ENCODE results near the gene HOXD8. TPM values are rescaled to one million over a fixed set of nuclear protein-coding genes. Genes with fewer than 3 reads are reported as not detected.
A peak's percentile ranks its signal among the peaks of the same experiment; 100 is the strongest.

The HOXD8 gene
- total RNA-seq, 1 experiment from 2014 or later, result 1.9 TPM

- no peak overlapping the region for H3K27ac ChIP-seq (ENCODE audit: low read length)
- peaks cover 19% of the 10 kb centered on the region for H3K27me3 ChIP-seq (ENCODE audit: low read length)
- DNase-seq, result no peak
- H3K9me2 ChIP-seq (replicated peaks; ENCODE audit: low read length), result no peaks in the 10 kb centered on the region
- intact Hi-C loops (cut with micrococcal nuclease), result no loop called here
- no peak for ATAC-seq
- H3K79me2 ChIP-seq (ENCODE audit: low read length), result no peaks in the 10 kb centered on the region
- H3K4me2 ChIP-seq (ENCODE audit: low read length), result no peak overlapping the region
- no peak overlapping the region for H2AFZ ChIP-seq (ENCODE audit: low read length)
- no peak overlapping the region for H3K4me3 ChIP-seq (ENCODE audit: low read length)
- TF ChIP-seq EZH2phosphoT487 (IDR thresholded peaks at IDR 0.05; ENCODE audit: borderline replicate concordance, low read length), result no peak
- TF ChIP-seq, protein P1, sequence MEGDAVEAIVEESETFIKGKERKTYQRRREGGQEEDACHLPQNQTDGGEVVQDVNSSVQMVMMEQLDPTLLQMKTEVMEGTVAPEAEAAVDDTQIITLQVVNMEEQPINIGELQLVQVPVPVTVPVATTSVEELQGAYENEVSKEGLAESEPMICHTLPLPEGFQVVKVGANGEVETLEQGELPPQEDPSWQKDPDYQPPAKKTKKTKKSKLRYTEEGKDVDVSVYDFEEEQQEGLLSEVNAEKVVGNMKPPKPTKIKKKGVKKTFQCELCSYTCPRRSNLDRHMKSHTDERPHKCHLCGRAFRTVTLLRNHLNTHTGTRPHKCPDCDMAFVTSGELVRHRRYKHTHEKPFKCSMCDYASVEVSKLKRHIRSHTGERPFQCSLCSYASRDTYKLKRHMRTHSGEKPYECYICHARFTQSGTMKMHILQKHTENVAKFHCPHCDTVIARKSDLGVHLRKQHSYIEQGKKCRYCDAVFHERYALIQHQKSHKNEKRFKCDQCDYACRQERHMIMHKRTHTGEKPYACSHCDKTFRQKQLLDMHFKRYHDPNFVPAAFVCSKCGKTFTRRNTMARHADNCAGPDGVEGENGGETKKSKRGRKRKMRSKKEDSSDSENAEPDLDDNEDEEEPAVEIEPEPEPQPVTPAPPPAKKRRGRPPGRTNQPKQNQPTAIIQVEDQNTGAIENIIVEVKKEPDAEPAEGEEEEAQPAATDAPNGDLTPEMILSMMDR (conservative IDR thresholded peaks at IDR 0.05; ENCODE audit: low read depth, low read length), result no peak
- TF ChIP-seq EZH2 (IDR thresholded peaks at IDR 0.05; ENCODE audit: low read length, unreplicated experiment), result no peak
- POLR2A ChIA-PET (ENCODE audit: unreplicated experiment), result no interaction called here
- H3F3A ChIP-seq (ENCODE audit: low read length, unreplicated experiment), result no peaks in the 10 kb centered on the region
- no peaks in the 10 kb centered on the region for H3K9me3 ChIP-seq (ENCODE audit: low read length)
- no peaks in the 10 kb centered on the region for H4K20me1 ChIP-seq (ENCODE audit: low read length)
- no peak overlapping the region for H3K9ac ChIP-seq (ENCODE audit: low read length)
- H3K36me3 ChIP-seq (ENCODE audit: low read depth, low read length), result no peaks in the 10 kb centered on the region
- BruUV-seq (replicated peaks), result no TSS peak
- CTCF ChIA-PET, result no interaction called here
- peaks cover 10% of the 10 kb centered on the region for H3K4me1 ChIP-seq (ENCODE audit: insufficient read depth, low read length)
Measured at GRCh38 chr2:176105078-176105729, 24.3 kb upstream of the HOXD8 start.

DNA sequence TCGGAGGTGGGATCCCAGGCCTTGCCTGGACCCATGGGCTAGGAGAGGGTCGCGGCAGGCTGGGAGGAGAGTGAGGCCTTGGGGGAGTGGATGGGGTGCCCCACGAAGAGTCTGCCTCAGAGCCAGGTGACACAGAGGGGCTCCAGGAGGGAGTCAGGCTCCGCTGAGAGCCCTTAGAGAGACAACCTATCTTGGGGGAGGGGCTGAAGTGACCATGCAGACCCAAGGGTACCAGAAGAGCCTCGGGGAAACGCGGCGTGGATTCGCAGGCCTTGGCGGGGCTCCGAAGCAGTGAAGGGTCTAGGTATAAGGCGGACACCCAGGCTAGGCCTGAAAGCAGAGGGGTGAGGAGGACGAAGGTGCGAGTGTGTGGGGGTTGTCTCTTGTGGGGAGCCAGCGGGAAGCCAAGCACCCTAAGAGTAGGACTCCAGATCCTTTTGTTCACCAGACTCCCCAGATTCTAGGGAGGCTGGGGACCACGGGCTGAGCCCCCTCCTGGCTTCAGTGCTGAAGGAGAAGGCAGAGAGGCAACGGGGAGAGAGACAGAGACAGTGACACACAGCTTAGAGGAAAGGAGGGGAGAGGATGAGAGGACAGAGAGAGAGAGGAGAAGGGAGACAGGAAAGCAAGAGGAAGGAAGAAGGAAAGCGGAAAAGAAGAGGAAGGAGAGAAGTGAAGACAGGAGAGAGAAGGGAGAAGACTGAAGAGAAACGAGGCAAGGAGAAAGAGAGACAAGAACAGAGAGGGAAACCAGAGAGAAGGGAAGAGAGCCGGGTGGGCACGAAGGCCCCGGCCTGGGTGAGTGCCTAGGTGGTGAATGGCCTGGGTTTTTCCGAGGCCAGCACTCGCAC, 23.6 kb upstream of the HOXD8 start:
- POLR2A ChIA-PET (ENCODE audit: unreplicated experiment), result no interaction called here
- peaks cover 20% of the 10 kb centered on the region for H3K27me3 ChIP-seq (ENCODE audit: low read length)
- H2AFZ ChIP-seq (ENCODE audit: low read length), result peak overlapping the region; percentile 59; the same call in 1 of the 2 replicates
- BruUV-seq (replicated peaks), result no TSS peak
- no peaks in the 10 kb centered on the region for H3K9me3 ChIP-seq (ENCODE audit: low read length)
- no peak overlapping the region for H3K9ac ChIP-seq (ENCODE audit: low read length)
- DNase-seq (no peak), ATAC-seq (peak; percentile 9)
- H3K9me2 ChIP-seq (replicated peaks; ENCODE audit: low read length), result no peaks in the 10 kb centered on the region
- H3K4me1 ChIP-seq (ENCODE audit: insufficient read depth, low read length), result peaks cover 10% of the 10 kb centered on the region
- H3K4me3 ChIP-seq (ENCODE audit: low read length), result peak overlapping the region; percentile 61
- H3F3A ChIP-seq (ENCODE audit: low read length, unreplicated experiment), result no peaks in the 10 kb centered on the region
- no peaks in the 10 kb centered on the region for H3K79me2 ChIP-seq (ENCODE audit: low read length)
- CTCF ChIA-PET, result no interaction called here
- intact Hi-C loops (cut with micrococcal nuclease), result no loop called here
- no peaks in the 10 kb centered on the region for H3K36me3 ChIP-seq (ENCODE audit: low read depth, low read length)
- no peak overlapping the region for H3K27ac ChIP-seq (ENCODE audit: low read length)
- peak overlapping the region; percentile 80 for H3K4me2 ChIP-seq (ENCODE audit: low read length)
- TF ChIP-seq EZH2 (IDR thresholded peaks at IDR 0.05; ENCODE audit: low read length, unreplicated experiment), result no peak
- no peak for TF ChIP-seq EZH2phosphoT487 (IDR thresholded peaks at IDR 0.05; ENCODE audit: borderline replicate concordance, low read length)
- TF ChIP-seq, protein P1 (conservative IDR thresholded peaks at IDR 0.05; ENCODE audit: low read depth, low read length), result no peak
- H4K20me1 ChIP-seq (ENCODE audit: low read length), result no peaks in the 10 kb centered on the region
